ENCODE measurements around the gene ADCY9.

GRCh38 chr16:4120176-4120575 is 3.9 kb upstream of the ADCY9 start:
- TF ChIP-seq TEAD1 (CRISPR knock-in tag; IDR thresholded peaks at IDR 0.05) (no peak), CTCF (IDR thresholded peaks at IDR 0.05) (no peak), CREB1 (CRISPR knock-in tag; IDR thresholded peaks at IDR 0.05) (no peak), CREM (CRISPR knock-in tag; IDR thresholded peaks at IDR 0.05) (no peak), TP53 (CRISPR knock-in tag; IDR thresholded peaks at IDR 0.05) (no peak), E2F5 (CRISPR knock-in tag; IDR thresholded peaks at IDR 0.05) (no peak), IRF2 (CRISPR knock-in tag; IDR thresholded peaks at IDR 0.05; ENCODE audit: borderline replicate concordance, low read depth) (no peak), HMGXB4 (CRISPR knock-in tag; IDR thresholded peaks at IDR 0.05) (no peak), ARID4B (CRISPR knock-in tag; IDR thresholded peaks at IDR 0.05; ENCODE audit: borderline replicate concordance) (no peak), FOXP4 (CRISPR knock-in tag; IDR thresholded peaks at IDR 0.05) (no peak), MAX (CRISPR knock-in tag; IDR thresholded peaks at IDR 0.05) (no peak), ATF3 (CRISPR knock-in tag; conservative IDR thresholded peaks at IDR 0.05) (no peak)
